ENCODE measurements around the gene UTP3.
"Not testable (repeated sequence)": the region's sequence is repeated elsewhere in the genome, so short reads cannot be mapped to it uniquely, and the experiment has no call there.

GRCh38 chr4:70661309-70661922 lies 26.9 kb upstream of the UTP3 start:
- TF ChIP-seq, protein P1, sequence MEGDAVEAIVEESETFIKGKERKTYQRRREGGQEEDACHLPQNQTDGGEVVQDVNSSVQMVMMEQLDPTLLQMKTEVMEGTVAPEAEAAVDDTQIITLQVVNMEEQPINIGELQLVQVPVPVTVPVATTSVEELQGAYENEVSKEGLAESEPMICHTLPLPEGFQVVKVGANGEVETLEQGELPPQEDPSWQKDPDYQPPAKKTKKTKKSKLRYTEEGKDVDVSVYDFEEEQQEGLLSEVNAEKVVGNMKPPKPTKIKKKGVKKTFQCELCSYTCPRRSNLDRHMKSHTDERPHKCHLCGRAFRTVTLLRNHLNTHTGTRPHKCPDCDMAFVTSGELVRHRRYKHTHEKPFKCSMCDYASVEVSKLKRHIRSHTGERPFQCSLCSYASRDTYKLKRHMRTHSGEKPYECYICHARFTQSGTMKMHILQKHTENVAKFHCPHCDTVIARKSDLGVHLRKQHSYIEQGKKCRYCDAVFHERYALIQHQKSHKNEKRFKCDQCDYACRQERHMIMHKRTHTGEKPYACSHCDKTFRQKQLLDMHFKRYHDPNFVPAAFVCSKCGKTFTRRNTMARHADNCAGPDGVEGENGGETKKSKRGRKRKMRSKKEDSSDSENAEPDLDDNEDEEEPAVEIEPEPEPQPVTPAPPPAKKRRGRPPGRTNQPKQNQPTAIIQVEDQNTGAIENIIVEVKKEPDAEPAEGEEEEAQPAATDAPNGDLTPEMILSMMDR (IDR thresholded peaks at IDR 0.05): not testable (repeated sequence)
- TF ChIP-seq POLR2AphosphoS5 (IDR thresholded peaks at IDR 0.05): not testable (repeated sequence)

Measured in upper lobe of left lung (tissue), 4 donors.